ENCODE data around the gene NUP93. TPM values are rescaled to one million over a fixed set of nuclear protein-coding genes. Genes with fewer than 3 reads are reported as not detected.
"Not testable (repeated sequence)": the region's sequence is repeated elsewhere in the genome, so short reads cannot be mapped to it uniquely, and the experiment has no call there.

The NUP93 gene
- total RNA-seq, 3 donors from 2014 or later: 31.0 to 45.6 (median 40.8) TPM

GRCh38 chr16:56737539-56737938 lies 7.6 kb downstream of the NUP93 start:
- intact Hi-C loops (cut with DNase I, micrococcal nuclease): no loop called here
- TF ChIP-seq CTCF (IDR thresholded peaks at IDR 0.05): no peak
- H3K4me3 ChIP-seq: no peak overlapping the region
- DNase-seq (no peak), ATAC-seq (no peak)
- no peaks in the 10 kb centered on the region for H3K36me3 ChIP-seq (ENCODE audit: low read depth)
- no peaks in the 10 kb centered on the region for H3K4me1 ChIP-seq (ENCODE audit: low read depth)
- H3K9me3 ChIP-seq: no peaks in the 10 kb centered on the region

- ATAC-seq: no peak
- Histone ChIP-seq H3K4me1 (ENCODE audit: low read depth) (no peaks in the 10 kb centered on the region), H3K9me3 (no peaks in the 10 kb centered on the region), H3K36me3 (ENCODE audit: low read depth) (no peaks in the 10 kb centered on the region), H3K4me3 (no peak overlapping the region)
- intact Hi-C loops (cut with DNase I, micrococcal nuclease): no loop called here
- DNase-seq: no peak
- no peak for TF ChIP-seq CTCF (IDR thresholded peaks at IDR 0.05)
These were observed 8.3 kb downstream of the NUP93 start for GRCh38 chr16:56738221-56738620.

DNA sequence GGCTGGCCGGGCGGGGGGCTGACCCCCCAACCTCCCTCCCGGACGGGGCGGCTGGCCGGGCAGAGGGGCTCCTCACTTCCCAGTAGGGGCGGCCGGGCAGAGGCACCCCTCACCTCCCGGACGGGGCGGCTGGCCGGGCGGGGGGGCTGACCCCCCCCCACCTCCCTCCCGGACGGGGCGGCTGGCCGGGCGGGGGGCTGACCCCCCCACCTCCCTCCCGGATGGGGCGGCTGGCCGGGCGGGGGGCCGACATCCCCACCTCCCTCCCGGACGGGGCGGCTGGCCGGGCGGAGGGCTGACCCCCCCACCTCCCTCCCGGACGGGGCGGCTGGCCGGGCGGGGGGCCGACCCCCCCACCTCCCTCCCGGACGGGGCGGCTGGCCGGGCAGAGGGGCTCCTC lies 9.4 kb downstream of the NUP93 start:
- H3K36me3 ChIP-seq (ENCODE audit: low read depth); H3K9me3 ChIP-seq; ATAC-seq; H3K4me1 ChIP-seq (ENCODE audit: low read depth); H3K4me3 ChIP-seq; DNase-seq; intact Hi-C loops (cut with DNase I, micrococcal nuclease): not testable (repeated sequence)

DNA sequence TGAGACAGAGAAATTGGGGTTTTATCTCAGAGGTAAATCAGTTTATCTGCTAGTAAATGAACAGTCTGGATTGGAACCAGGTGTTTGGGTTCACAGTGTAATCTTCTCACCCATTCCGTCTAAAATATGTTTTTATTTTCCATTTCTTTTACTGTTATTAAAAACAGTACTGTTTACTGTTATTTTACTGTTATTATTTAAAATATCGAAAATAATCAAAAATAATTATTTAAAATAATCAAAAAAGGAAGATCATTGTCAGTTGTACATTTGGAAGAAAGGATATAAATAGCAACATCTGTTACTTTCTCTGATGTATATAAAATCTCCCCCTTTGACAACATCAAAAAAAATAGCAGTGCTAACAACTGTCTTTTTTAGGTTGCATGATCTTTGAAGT lies 11.5 kb downstream of the NUP93 start:
- ATAC-seq (no peak), DNase-seq (no peak)
- no peak for TF ChIP-seq CTCF (IDR thresholded peaks at IDR 0.05)
- Histone ChIP-seq H3K4me1 (ENCODE audit: low read depth) (peaks cover 4% of the 10 kb centered on the region), H3K36me3 (ENCODE audit: low read depth) (no peaks in the 10 kb centered on the region), H3K9me3 (no peaks in the 10 kb centered on the region), H3K4me3 (no peak overlapping the region)
- intact Hi-C loops (cut with DNase I, micrococcal nuclease): no loop called here

- Histone ChIP-seq H3K36me3 (ENCODE audit: low read depth) (no peaks in the 10 kb centered on the region), H3K4me3 (no peak overlapping the region), H3K9me3 (no peaks in the 10 kb centered on the region), H3K4me1 (ENCODE audit: low read depth) (peaks cover 4% of the 10 kb centered on the region)
- ATAC-seq (peak; percentile 56), DNase-seq (no peak)
- no peak for TF ChIP-seq CTCF (IDR thresholded peaks at IDR 0.05)
- intact Hi-C loops (cut with DNase I, micrococcal nuclease): no loop called here
These were observed 12.4 kb downstream of the NUP93 start for GRCh38 chr16:56742030-56742984.

DNA sequence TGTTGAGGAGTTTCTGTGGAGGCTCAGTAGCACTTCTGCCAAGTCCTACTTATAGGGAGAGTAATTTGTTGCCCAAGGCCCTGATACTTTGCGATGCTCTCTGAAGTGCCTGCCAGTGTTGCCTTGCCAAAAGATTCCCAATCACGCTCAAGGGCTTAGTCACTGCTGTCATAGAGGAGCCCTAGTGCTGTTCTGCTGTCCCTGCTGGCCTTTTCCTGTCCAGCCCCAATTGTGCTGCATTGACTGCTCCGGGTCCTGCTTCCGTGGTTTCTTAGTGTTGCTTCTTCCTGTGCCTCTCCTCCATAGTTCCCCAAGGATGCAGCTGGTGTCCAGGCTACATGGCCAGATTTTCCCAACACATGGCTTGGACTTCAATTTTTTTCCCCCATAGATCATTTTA lies 13.9 kb downstream of the NUP93 start:
- intact Hi-C loops (cut with DNase I, micrococcal nuclease): no loop called here
- no peaks in the 10 kb centered on the region for H3K36me3 ChIP-seq (ENCODE audit: low read depth)
- H3K4me1 ChIP-seq (ENCODE audit: low read depth): peaks cover 4% of the 10 kb centered on the region
- no peak overlapping the region for H3K4me3 ChIP-seq
- TF ChIP-seq CTCF (IDR thresholded peaks at IDR 0.05): no peak
- H3K9me3 ChIP-seq: no peaks in the 10 kb centered on the region
- DNase-seq: no peak
- ATAC-seq: no peak
